Fibroblast of upper back skin (primary cell): Measurements from ENCODE around the gene TANGO6.
A peak's percentile ranks its signal among the peaks of the same experiment; 100 is the strongest.
"Not testable (repeated sequence)": the region's sequence is repeated elsewhere in the genome, so short reads cannot be mapped to it uniquely, and the experiment has no call there.

Source experiments
- DNase-seq: peaks from one replicate; pipeline ENCODE4 v3.0.0-alpha.2; 2013

TANGO6 gene

GRCh38 chr16:69107316-69107962, 264.1 kb downstream of the TANGO6 start:
- DNase-seq, result no peak

- no peak for DNase-seq
Observed at GRCh38 chr16:69108064-69108904, 265.0 kb downstream of the TANGO6 start.

GRCh38 chr16:69108905-69109252, 265.5 kb downstream of the TANGO6 start:
- DNase-seq, result no peak

- no peak for DNase-seq
Observed at GRCh38 chr16:69109486-69110270, 266.3 kb downstream of the TANGO6 start.

GRCh38 chr16:69110406-69110805, 267.1 kb downstream of the TANGO6 start:
- DNase-seq, result no peak

- DNase-seq, result no peak
Observed at GRCh38 chr16:69111216-69111875, 268.0 kb downstream of the TANGO6 start.

GRCh38 chr16:69111876-69112230, 268.5 kb downstream of the TANGO6 start:
- no peak for DNase-seq

GRCh38 chr16:69112285-69113129, 269.2 kb downstream of the TANGO6 start:
- peak; percentile 26 for DNase-seq

GRCh38 chr16:69113216-69113615, 269.9 kb downstream of the TANGO6 start:
- no peak for DNase-seq

- DNase-seq, result no peak
Observed at GRCh38 chr16:69114346-69114975, 271.1 kb downstream of the TANGO6 start.

GRCh38 chr16:69114976-69115355, 271.6 kb downstream of the TANGO6 start:
- no peak for DNase-seq

- DNase-seq, result no peak
Observed at GRCh38 chr16:69115361-69115760, 272.0 kb downstream of the TANGO6 start.

- DNase-seq, result no peak
Observed at GRCh38 chr16:69115837-69116236, 272.5 kb downstream of the TANGO6 start.

GRCh38 chr16:69116256-69116875, 273.0 kb downstream of the TANGO6 start:
- no peak for DNase-seq

- DNase-seq, result no peak
Observed at GRCh38 chr16:69116906-69117305, 273.6 kb downstream of the TANGO6 start.

GRCh38 chr16:69118468-69118867, 275.1 kb downstream of the TANGO6 start:
- DNase-seq, result no peak

- no peak for DNase-seq
Observed at GRCh38 chr16:69118994-69119393, 275.7 kb downstream of the TANGO6 start.

- no peak for DNase-seq
Observed at GRCh38 chr16:69119536-69119935, 276.2 kb downstream of the TANGO6 start.

GRCh38 chr16:69120096-69120664, 276.8 kb downstream of the TANGO6 start:
- DNase-seq, result no peak

GRCh38 chr16:69123910-69124309, 280.6 kb downstream of the TANGO6 start:
- peak; percentile 78 for DNase-seq

GRCh38 chr16:69124406-69124805, 281.1 kb downstream of the TANGO6 start:
- DNase-seq, result not testable (repeated sequence)
